ENCODE measurements around the gene PI4K2B. TPM values are rescaled to one million over a fixed set of nuclear protein-coding genes. Genes with fewer than 3 reads are reported as not detected.
"Not testable (repeated sequence)": the region's sequence is repeated elsewhere in the genome, so short reads cannot be mapped to it uniquely, and the experiment has no call there.

Gene PI4K2B
- total and polyA plus RNA-seq, 4 experiments from 2014 or later = 13.5 to 15.3 (median 14.5) TPM

DNA sequence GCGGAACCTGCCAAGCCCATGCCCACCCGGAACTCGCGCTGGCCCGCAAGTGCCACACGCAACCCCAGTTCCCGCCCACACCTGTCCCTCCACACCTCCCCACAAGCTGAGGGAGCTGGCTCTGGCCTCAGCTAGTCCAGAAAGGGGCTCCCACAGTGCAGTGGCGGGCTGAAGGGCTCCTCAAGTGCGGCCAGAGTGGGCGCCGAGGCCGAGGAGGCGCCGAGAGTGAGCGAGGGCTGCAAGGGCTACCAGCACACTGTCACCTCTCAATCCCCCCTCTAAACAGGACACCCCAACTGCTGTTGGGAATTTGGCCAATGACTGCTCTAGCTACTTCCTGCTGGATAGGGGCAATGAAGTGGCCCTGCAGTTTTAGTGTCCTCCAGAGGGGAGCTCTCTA is 5.7 kb downstream of the PI4K2B start:
- H3K27me3 ChIP-seq (ENCODE audit: insufficient read depth, low read length); DNase-seq; H3K27me3 Mint-ChIP-seq; H3K36me3 ChIP-seq (ENCODE audit: insufficient read depth, low read length); H3K4me3 ChIP-seq (ENCODE audit: low read length in 2 of 2); H3K9me3 Mint-ChIP-seq; H3K27ac ChIP-seq (ENCODE audit: low read depth, low read length); H3K27ac Mint-ChIP-seq; POLR2A ChIA-PET (ENCODE audit: partially characterized antibody); H3K9me3 ChIP-seq (ENCODE audit: control insufficient read depth in 1 of 2, low read length in 2 of 2): not testable (repeated sequence)
- CTCF ChIA-PET (ENCODE audit: partially characterized antibody) = interaction anchor here (8.6 kb wide), 1 partner anchor 74 kb away, joined by 107 read pairs; the partner anchor contains the start of gene ZCCHC4
- Mint-ChIP-seq H3K4me3 (peak overlapping the region in 1 of 8 donors; percentile 36), H3K4me1 (peaks cover 37 to 75% (median 56%) of the 10 kb centered on the region in 4 donors), H3K36me3 (peaks cover 6 to 16% of the 10 kb centered on the region in 2 donors)
- intact Hi-C loops (cut with micrococcal nuclease) = loop anchor here (10.0 kb wide), 2 partner anchors 655 to 1345 kb away; partner anchors contain the start of genes DHX15 and TBC1D19
- H3K4me1 ChIP-seq (ENCODE audit: insufficient read depth, low read length) = peaks cover 40% of the 10 kb centered on the region

DNA sequence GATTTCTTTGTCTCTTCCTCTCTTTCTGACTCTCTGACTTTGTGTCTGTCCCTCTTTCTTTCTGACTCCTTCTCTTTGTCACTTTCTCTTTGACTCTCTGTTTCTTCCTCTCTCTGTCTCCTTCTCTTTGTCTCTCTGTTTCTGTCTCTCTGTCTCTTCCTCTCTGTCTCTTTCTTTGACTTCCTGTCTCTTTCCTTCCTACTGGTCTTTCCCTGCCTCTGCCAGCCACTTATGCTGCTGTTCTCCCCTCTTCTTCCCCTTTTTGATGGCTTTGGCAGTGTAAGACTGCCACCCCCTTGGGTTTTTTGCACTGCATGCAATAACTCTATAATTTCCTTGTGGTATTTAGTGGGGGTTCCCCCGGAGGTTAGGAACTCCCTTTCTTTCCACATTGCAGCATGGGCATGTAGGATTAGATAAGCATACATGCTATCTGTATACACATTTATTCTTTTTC is 6.9 kb downstream of the PI4K2B start:
- H3K9me3 Mint-ChIP-seq; H3K27ac ChIP-seq (ENCODE audit: low read depth, low read length); CTCF ChIA-PET (ENCODE audit: partially characterized antibody); POLR2A ChIA-PET (ENCODE audit: partially characterized antibody); H3K9me3 ChIP-seq (ENCODE audit: control insufficient read depth in 1 of 2, low read length in 2 of 2); H3K27me3 ChIP-seq (ENCODE audit: insufficient read depth, low read length); H3K36me3 ChIP-seq (ENCODE audit: insufficient read depth, low read length); H3K4me3 ChIP-seq (ENCODE audit: low read length in 2 of 2); DNase-seq; intact Hi-C loops (cut with micrococcal nuclease); H3K27me3 Mint-ChIP-seq: not testable (repeated sequence)
- H3K36me3 Mint-ChIP-seq = peaks cover 0 to 19% of the 10 kb centered on the region in 2 donors
- peaks cover 33% of the 10 kb centered on the region for H3K4me1 ChIP-seq (ENCODE audit: insufficient read depth, low read length)
- H3K4me1 Mint-ChIP-seq = peaks cover 35 to 75% (median 56%) of the 10 kb centered on the region in 4 donors
- H3K27ac Mint-ChIP-seq = peak overlapping the region in 4 of 7 donors; percentile 30 to 88 (median 56)
- H3K4me3 Mint-ChIP-seq = peak overlapping the region in 4 of 8 donors; percentile 5 to 48 (median 22)

DNA sequence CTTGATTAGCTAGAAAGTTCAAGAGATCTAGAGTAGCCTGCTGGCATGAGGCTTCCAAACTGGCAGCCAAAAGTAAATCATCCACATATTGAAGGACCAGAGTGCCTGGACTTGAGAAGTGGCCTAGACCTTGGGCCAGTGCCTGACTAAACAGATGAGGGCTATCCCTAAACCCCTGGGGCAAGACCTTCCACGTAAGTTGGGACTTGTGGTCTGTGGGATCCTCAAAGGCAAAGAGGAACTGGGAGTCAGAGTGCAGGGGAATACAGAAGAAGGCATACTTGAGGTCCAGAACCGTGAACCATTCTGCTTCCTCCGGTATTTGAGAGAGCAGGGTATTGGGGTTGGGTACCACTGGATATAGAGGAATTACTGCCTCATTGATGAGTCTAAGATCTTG is 8.4 kb downstream of the PI4K2B start:
- H3K9me3 ChIP-seq (ENCODE audit: control insufficient read depth in 1 of 2, low read length in 2 of 2); H3K27ac Mint-ChIP-seq; H3K27me3 Mint-ChIP-seq; POLR2A ChIA-PET (ENCODE audit: partially characterized antibody); H3K27ac ChIP-seq (ENCODE audit: low read depth, low read length); H3K27me3 ChIP-seq (ENCODE audit: insufficient read depth, low read length); H3K4me3 ChIP-seq (ENCODE audit: low read length in 2 of 2); intact Hi-C loops (cut with micrococcal nuclease); DNase-seq; H3K4me3 Mint-ChIP-seq; H3K36me3 ChIP-seq (ENCODE audit: insufficient read depth, low read length); H3K9me3 Mint-ChIP-seq: not testable (repeated sequence)
- peaks cover 34 to 70% (median 53%) of the 10 kb centered on the region in 4 donors for H3K4me1 Mint-ChIP-seq
- peaks cover 0 to 25% of the 10 kb centered on the region in 2 donors for H3K36me3 Mint-ChIP-seq
- CTCF ChIA-PET (ENCODE audit: partially characterized antibody) = interaction anchor here (1.6 kb wide), 1 partner anchor 70 kb away, joined by 3 read pairs; the partner anchor contains the start of gene ZCCHC4
- H3K4me1 ChIP-seq (ENCODE audit: insufficient read depth, low read length) = peaks cover 21% of the 10 kb centered on the region

DNA sequence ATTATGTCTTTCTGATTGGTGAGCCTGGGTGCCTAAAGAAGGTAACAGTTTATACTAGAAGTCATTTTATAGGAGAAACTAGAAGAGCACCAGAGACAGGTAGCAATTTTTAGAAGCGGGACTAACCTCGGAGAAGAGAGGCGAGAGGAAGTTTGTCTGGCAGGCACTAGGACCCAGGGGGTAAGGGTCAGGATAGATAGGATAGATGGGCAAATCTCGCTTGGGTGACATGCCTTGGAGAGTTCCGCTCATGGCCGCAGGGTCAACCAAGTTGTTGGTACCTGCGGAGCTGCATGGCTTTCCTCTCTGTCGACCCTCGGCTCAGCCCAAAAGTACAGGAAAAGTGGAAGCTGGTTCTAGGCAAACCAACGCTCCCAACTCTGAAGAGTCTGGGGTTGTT is 11.3 kb downstream of the PI4K2B start:
- H3K9me3 Mint-ChIP-seq = no peaks in the 10 kb centered on the region
- Histone ChIP-seq H3K36me3 (ENCODE audit: insufficient read depth, low read length) (no peaks in the 10 kb centered on the region), H3K9me3 (ENCODE audit: control insufficient read depth in 1 of 2, low read length in 2 of 2) (no peaks in the 10 kb centered on the region), H3K27ac (ENCODE audit: low read depth, low read length) (no peak overlapping the region), H3K27me3 (ENCODE audit: insufficient read depth, low read length) (no peaks in the 10 kb centered on the region), H3K4me1 (ENCODE audit: insufficient read depth, low read length) (peaks cover 7% of the 10 kb centered on the region), H3K4me3 (ENCODE audit: low read length in 2 of 2) (no peak overlapping the region)
- CTCF ChIA-PET (ENCODE audit: partially characterized antibody) = no interaction called here
- H3K27ac Mint-ChIP-seq = peak overlapping the region in 1 of 7 donors; percentile 23
- no peak overlapping the region for H3K4me3 Mint-ChIP-seq
- intact Hi-C loops (cut with micrococcal nuclease) = no loop called here
- H3K4me1 Mint-ChIP-seq = peaks cover 27 to 59% (median 44%) of the 10 kb centered on the region in 4 donors
- H3K36me3 Mint-ChIP-seq = peaks cover 0 to 23% of the 10 kb centered on the region in 2 donors
- H3K27me3 Mint-ChIP-seq = no peaks in the 10 kb centered on the region
- no peak for DNase-seq
- POLR2A ChIA-PET (ENCODE audit: partially characterized antibody) = no interaction called here

DNA sequence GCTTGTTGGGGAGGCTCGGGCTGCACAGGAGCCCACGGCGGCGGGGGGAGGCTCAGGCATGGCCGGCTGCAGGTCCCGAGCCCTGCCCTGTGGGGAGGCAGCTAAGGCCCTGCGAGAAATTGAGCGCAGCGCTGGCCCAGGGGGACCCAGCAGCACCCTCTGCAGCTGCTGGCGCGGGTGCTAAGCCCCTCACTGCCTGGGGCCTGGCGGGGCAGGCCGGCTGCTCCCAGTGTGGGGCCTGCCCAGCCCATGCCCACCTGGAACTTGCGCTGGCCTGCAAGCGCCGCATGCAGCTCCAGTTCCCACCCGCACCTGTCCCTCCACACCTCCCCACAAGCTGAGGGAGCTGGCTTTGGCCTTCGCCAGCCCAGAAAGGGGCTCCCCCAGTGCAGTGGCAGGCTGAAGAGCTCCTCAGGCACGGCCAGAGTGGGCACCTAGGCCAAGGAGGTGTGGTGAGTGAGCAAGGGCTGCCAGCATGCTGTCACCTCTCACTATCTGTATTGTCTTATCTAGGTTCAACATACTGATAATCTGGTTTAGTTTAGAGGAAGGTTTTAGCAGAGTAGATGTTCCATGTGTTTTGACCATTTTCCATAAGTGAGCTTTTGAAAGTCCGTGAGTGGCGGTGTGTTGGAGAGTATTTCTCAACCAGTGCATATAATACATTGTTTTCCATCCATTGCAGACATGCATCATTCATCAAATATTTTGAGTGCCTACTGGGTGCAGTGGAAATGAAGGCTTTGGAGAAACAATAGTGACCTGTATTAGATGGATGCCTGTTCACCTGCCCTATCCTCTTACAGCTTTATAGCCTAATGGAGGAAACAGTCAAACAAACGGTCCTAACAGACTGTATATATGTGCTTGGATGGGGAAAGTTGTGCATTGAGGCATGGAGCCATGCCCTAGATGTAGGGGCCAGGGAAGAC is 13.1 kb downstream of the PI4K2B start:
- Mint-ChIP-seq H3K4me1 (peaks cover 30 to 61% (median 44%) of the 10 kb centered on the region in 4 donors), H3K9me3 (no peaks in the 10 kb centered on the region), H3K4me3 (no peak overlapping the region), H3K27me3 (no peaks in the 10 kb centered on the region), H3K27ac (peak overlapping the region in 3 of 7 donors; percentile 2 to 42 (median 37)), H3K36me3 (peaks cover 0 to 23% of the 10 kb centered on the region in 2 donors)
- Histone ChIP-seq H3K36me3 (ENCODE audit: insufficient read depth, low read length) (no peaks in the 10 kb centered on the region), H3K27me3 (ENCODE audit: insufficient read depth, low read length) (no peaks in the 10 kb centered on the region), H3K9me3 (ENCODE audit: control insufficient read depth in 1 of 2, low read length in 2 of 2) (no peaks in the 10 kb centered on the region), H3K27ac (ENCODE audit: low read depth, low read length) (no peak overlapping the region), H3K4me1 (ENCODE audit: insufficient read depth, low read length) (peaks cover 7% of the 10 kb centered on the region), H3K4me3 (ENCODE audit: low read length in 2 of 2) (no peak overlapping the region)
- intact Hi-C loops (cut with micrococcal nuclease) = no loop called here
- POLR2A ChIA-PET (ENCODE audit: partially characterized antibody) = interaction anchor here (1.8 kb wide), 1 partner anchor 12 kb away, joined by 6 read pairs; no protein-coding TSS in a partner anchor
- no peak for DNase-seq
- CTCF ChIA-PET (ENCODE audit: partially characterized antibody) = interaction anchor here (0.7 to 0.9 kb wide), 2 partner anchors 11 to 65 kb away, joined by 3 to 4 read pairs; partner anchors contain the start of gene ZCCHC4

DNA sequence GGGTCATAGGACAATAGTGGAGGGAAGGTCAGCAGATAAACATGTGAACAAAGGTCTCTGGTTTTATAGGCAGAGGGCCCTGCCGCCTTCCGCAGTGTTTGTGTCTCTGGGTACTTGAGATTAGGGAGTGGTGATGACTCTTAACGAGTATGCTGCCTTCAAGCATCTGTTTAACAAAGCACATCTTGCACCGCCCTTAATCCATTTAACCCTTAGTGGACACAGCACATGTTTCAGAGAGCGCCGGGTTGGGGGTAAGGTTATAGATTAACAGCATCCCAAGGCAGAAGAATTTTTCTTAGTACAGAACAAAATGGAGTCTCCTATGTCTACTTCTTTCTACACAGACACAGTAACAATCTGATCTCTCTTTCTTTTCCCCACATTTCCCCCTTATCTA is 15.0 kb downstream of the PI4K2B start:
- H3K4me3 Mint-ChIP-seq; H3K27me3 Mint-ChIP-seq; H3K27me3 ChIP-seq (ENCODE audit: insufficient read depth, low read length); H3K36me3 ChIP-seq (ENCODE audit: insufficient read depth, low read length); intact Hi-C loops (cut with micrococcal nuclease); POLR2A ChIA-PET (ENCODE audit: partially characterized antibody); DNase-seq; H3K9me3 ChIP-seq (ENCODE audit: control insufficient read depth in 1 of 2, low read length in 2 of 2); H3K4me3 ChIP-seq (ENCODE audit: low read length in 2 of 2); H3K27ac ChIP-seq (ENCODE audit: low read depth, low read length); H3K9me3 Mint-ChIP-seq; H3K27ac Mint-ChIP-seq: not testable (repeated sequence)
- peaks cover 32 to 67% (median 47%) of the 10 kb centered on the region in 4 donors for H3K4me1 Mint-ChIP-seq
- H3K36me3 Mint-ChIP-seq = peaks cover 0 to 19% of the 10 kb centered on the region in 2 donors
- CTCF ChIA-PET (ENCODE audit: partially characterized antibody) = interaction anchor here (1.0 kb wide), 1 partner anchor 64 kb away, joined by 3 read pairs; the partner anchor contains the start of gene ZCCHC4
- peaks cover 18% of the 10 kb centered on the region for H3K4me1 ChIP-seq (ENCODE audit: insufficient read depth, low read length)

DNA sequence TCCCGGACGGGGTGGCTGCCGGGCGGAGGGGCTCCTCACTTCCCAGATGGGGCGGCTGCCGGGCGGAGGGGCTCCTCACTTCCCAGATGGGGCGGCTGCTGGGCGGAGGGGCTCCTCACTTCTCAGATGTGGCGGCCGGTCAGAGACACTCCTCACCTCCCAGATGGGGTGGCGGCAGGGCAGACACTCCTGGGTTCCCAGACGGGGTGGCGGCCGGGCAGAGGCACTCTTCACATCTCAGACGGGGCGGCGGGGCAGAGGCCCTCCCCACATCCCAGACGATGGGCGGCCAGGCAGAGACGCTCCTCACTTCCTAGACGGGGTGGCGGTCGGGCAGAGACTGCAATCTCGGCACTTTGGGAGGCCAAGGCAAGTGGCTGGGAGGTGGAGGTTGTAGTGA is 15.7 kb downstream of the PI4K2B start:
- H3K4me3 ChIP-seq (ENCODE audit: low read length in 2 of 2); H3K36me3 ChIP-seq (ENCODE audit: insufficient read depth, low read length); H3K27me3 ChIP-seq (ENCODE audit: insufficient read depth, low read length); POLR2A ChIA-PET (ENCODE audit: partially characterized antibody); H3K9me3 ChIP-seq (ENCODE audit: control insufficient read depth in 1 of 2, low read length in 2 of 2); DNase-seq; H3K27ac Mint-ChIP-seq; H3K27me3 Mint-ChIP-seq; H3K9me3 Mint-ChIP-seq; H3K4me3 Mint-ChIP-seq; CTCF ChIA-PET (ENCODE audit: partially characterized antibody); intact Hi-C loops (cut with micrococcal nuclease); H3K27ac ChIP-seq (ENCODE audit: low read depth, low read length): not testable (repeated sequence)
- H3K4me1 ChIP-seq (ENCODE audit: insufficient read depth, low read length) = peaks cover 18% of the 10 kb centered on the region
- peaks cover under 1 to 16% of the 10 kb centered on the region in 2 donors for H3K36me3 Mint-ChIP-seq
- peaks cover 29 to 61% (median 45%) of the 10 kb centered on the region in 4 donors for H3K4me1 Mint-ChIP-seq

Measured in CD4-positive, alpha-beta memory T cell (primary cell).